Activated naive CD8-positive, alpha-beta T cell treated with anti-CD3 and anti-CD28 coated beads, Interleukin-2, amount 50 U/mL, for 24 hours (primary cell): ENCODE data around the gene SCGB1A1.
A peak's percentile ranks its signal among the peaks of the same experiment; 100 is the strongest.

ENCODE experiments used
- ATAC-seq: fragments of 150-1000 bp; cut with Tn5 transposase; one replicate; pipeline ENCODE4 v1.10.0; 2021
- DNase-seq: peaks from one replicate; pipeline ENCODE4 v3.0.0; 2021
- H3K27ac Mint-ChIP-seq: one replicate; pipeline ENCODE4 v1.8.0; 2021; ENCODE audit warnings: mild to moderate bottlenecking, mixed read lengths
- H3K27me3 Mint-ChIP-seq: one replicate; pipeline ENCODE4 v1.8.0; 2021; ENCODE audit warnings: mixed read lengths
- H3K36me3 Mint-ChIP-seq: one replicate; pipeline ENCODE4 v1.8.0; 2021; ENCODE audit warnings: low read depth, mixed read lengths
- H3K4me1 Mint-ChIP-seq: one replicate; pipeline ENCODE4 v1.8.0; 2021; ENCODE audit warnings: mixed read lengths
- H3K4me3 Mint-ChIP-seq: one replicate; pipeline ENCODE4 v1.8.0; 2021; ENCODE audit warnings: mild to moderate bottlenecking, moderate library complexity, mixed read lengths
- H3K9me3 Mint-ChIP-seq: one replicate; pipeline ENCODE4 v1.8.0; 2021; ENCODE audit warnings: mixed read lengths

Gene SCGB1A1

GRCh38 chr11:62421996-62422395, 3.2 kb downstream of the SCGB1A1 start:
- Mint-ChIP-seq H3K36me3 (no peaks in the 10 kb centered on the region), H3K27ac (no peak overlapping the region), H3K9me3 (no peaks in the 10 kb centered on the region), H3K27me3 (peaks cover 6% of the 10 kb centered on the region), H3K4me3 (no peak overlapping the region), H3K4me1 (peaks cover 11% of the 10 kb centered on the region)
- DNase-seq (no peak), ATAC-seq (no peak)

GRCh38 chr11:62423012-62423411, 4.2 kb downstream of the SCGB1A1 start:
- Mint-ChIP-seq H3K4me3 (no peak overlapping the region), H3K27me3 (peaks cover 6% of the 10 kb centered on the region), H3K36me3 (no peaks in the 10 kb centered on the region), H3K27ac (no peak overlapping the region), H3K4me1 (peaks cover 21% of the 10 kb centered on the region), H3K9me3 (no peaks in the 10 kb centered on the region)
- ATAC-seq = no peak
- DNase-seq = no peak

GRCh38 chr11:62427630-62428233, 8.9 kb downstream of the SCGB1A1 start:
- peak; percentile 16 for DNase-seq
- H3K27ac Mint-ChIP-seq = peak overlapping the region; percentile 94
- ATAC-seq = peak; percentile 74
- H3K4me1 Mint-ChIP-seq = peaks cover 50% of the 10 kb centered on the region
- no peaks in the 10 kb centered on the region for H3K9me3 Mint-ChIP-seq
- peak overlapping the region; percentile 63 for H3K4me3 Mint-ChIP-seq
- no peaks in the 10 kb centered on the region for H3K36me3 Mint-ChIP-seq
- H3K27me3 Mint-ChIP-seq = peaks cover 6% of the 10 kb centered on the region

- H3K36me3 Mint-ChIP-seq = no peaks in the 10 kb centered on the region
- DNase-seq = no peak
- no peak overlapping the region for H3K4me3 Mint-ChIP-seq
- H3K9me3 Mint-ChIP-seq = no peaks in the 10 kb centered on the region
- peaks cover 61% of the 10 kb centered on the region for H3K4me1 Mint-ChIP-seq
- no peak overlapping the region for H3K27ac Mint-ChIP-seq
- no peaks in the 10 kb centered on the region for H3K27me3 Mint-ChIP-seq
- ATAC-seq = no peak
Measured at GRCh38 chr11:62428871-62429560, 10.2 kb downstream of the SCGB1A1 start.

GRCh38 chr11:62430425-62430824, 11.6 kb downstream of the SCGB1A1 start:
- ATAC-seq (no peak), DNase-seq (no peak)
- Mint-ChIP-seq H3K27ac (no peak overlapping the region), H3K27me3 (no peaks in the 10 kb centered on the region), H3K4me3 (no peak overlapping the region), H3K9me3 (no peaks in the 10 kb centered on the region), H3K36me3 (no peaks in the 10 kb centered on the region), H3K4me1 (peaks cover 67% of the 10 kb centered on the region)

GRCh38 chr11:62431171-62431901, 12.5 kb downstream of the SCGB1A1 start:
- Mint-ChIP-seq H3K27ac (no peak overlapping the region), H3K9me3 (no peaks in the 10 kb centered on the region), H3K4me1 (peaks cover 70% of the 10 kb centered on the region), H3K36me3 (no peaks in the 10 kb centered on the region), H3K27me3 (no peaks in the 10 kb centered on the region), H3K4me3 (no peak overlapping the region)
- no peak for DNase-seq
- ATAC-seq = no peak

- H3K4me3 Mint-ChIP-seq = no peak overlapping the region
- no peak overlapping the region for H3K27ac Mint-ChIP-seq
- no peaks in the 10 kb centered on the region for H3K27me3 Mint-ChIP-seq
- H3K36me3 Mint-ChIP-seq = no peaks in the 10 kb centered on the region
- peaks cover 57% of the 10 kb centered on the region for H3K4me1 Mint-ChIP-seq
- ATAC-seq (no peak), DNase-seq (no peak)
- no peaks in the 10 kb centered on the region for H3K9me3 Mint-ChIP-seq
Measured at GRCh38 chr11:62432695-62433094, 13.9 kb downstream of the SCGB1A1 start.

GRCh38 chr11:62433141-62433903, 14.5 kb downstream of the SCGB1A1 start:
- Mint-ChIP-seq H3K4me1 (peaks cover 51% of the 10 kb centered on the region), H3K4me3 (no peak overlapping the region), H3K27ac (no peak overlapping the region), H3K36me3 (no peaks in the 10 kb centered on the region), H3K27me3 (no peaks in the 10 kb centered on the region), H3K9me3 (no peaks in the 10 kb centered on the region)
- DNase-seq (no peak), ATAC-seq (no peak)

GRCh38 chr11:62433904-62434276, 15.1 kb downstream of the SCGB1A1 start:
- Mint-ChIP-seq H3K9me3 (no peaks in the 10 kb centered on the region), H3K4me1 (peaks cover 45% of the 10 kb centered on the region), H3K27me3 (no peaks in the 10 kb centered on the region), H3K27ac (peak overlapping the region; percentile 12), H3K36me3 (no peaks in the 10 kb centered on the region), H3K4me3 (no peak overlapping the region)
- ATAC-seq (no peak), DNase-seq (no peak)

- Mint-ChIP-seq H3K4me3 (no peak overlapping the region), H3K27ac (no peak overlapping the region), H3K4me1 (peaks cover 36% of the 10 kb centered on the region), H3K27me3 (no peaks in the 10 kb centered on the region), H3K36me3 (no peaks in the 10 kb centered on the region), H3K9me3 (no peaks in the 10 kb centered on the region)
- no peak for ATAC-seq
- DNase-seq = no peak
Measured at GRCh38 chr11:62435846-62436660, 17.2 kb downstream of the SCGB1A1 start.

- ATAC-seq (no peak), DNase-seq (no peak)
- no peak overlapping the region for H3K4me3 Mint-ChIP-seq
- peaks cover 29% of the 10 kb centered on the region for H3K4me1 Mint-ChIP-seq
- H3K36me3 Mint-ChIP-seq = no peaks in the 10 kb centered on the region
- no peak overlapping the region for H3K27ac Mint-ChIP-seq
- no peaks in the 10 kb centered on the region for H3K9me3 Mint-ChIP-seq
- no peaks in the 10 kb centered on the region for H3K27me3 Mint-ChIP-seq
Measured at GRCh38 chr11:62437616-62438015, 18.8 kb downstream of the SCGB1A1 start.

- Mint-ChIP-seq H3K36me3 (no peaks in the 10 kb centered on the region), H3K4me3 (no peak overlapping the region), H3K27ac (no peak overlapping the region), H3K27me3 (no peaks in the 10 kb centered on the region), H3K4me1 (peaks cover 21% of the 10 kb centered on the region), H3K9me3 (no peaks in the 10 kb centered on the region)
- DNase-seq (no peak), ATAC-seq (no peak)
Measured at GRCh38 chr11:62438641-62439040, 19.8 kb downstream of the SCGB1A1 start.

GRCh38 chr11:62439785-62440602, 21.2 kb downstream of the SCGB1A1 start:
- no peak for DNase-seq
- Mint-ChIP-seq H3K9me3 (no peaks in the 10 kb centered on the region), H3K27ac (no peak overlapping the region), H3K36me3 (no peaks in the 10 kb centered on the region), H3K4me1 (peaks cover 20% of the 10 kb centered on the region), H3K27me3 (peaks cover under 1% of the 10 kb centered on the region), H3K4me3 (no peak overlapping the region)
- no peak for ATAC-seq
